RPMI8226 (cell line): ENCODE measurements around the gene ATP8A1.
"Not testable (repeated sequence)": the region's sequence is repeated elsewhere in the genome, so short reads cannot be mapped to it uniquely, and the experiment has no call there.

Source experiments
- DNase-seq: peaks from one replicate; pipeline ENCODE4 v3.0.0-alpha.2; 2015

Gene ATP8A1

DNA sequence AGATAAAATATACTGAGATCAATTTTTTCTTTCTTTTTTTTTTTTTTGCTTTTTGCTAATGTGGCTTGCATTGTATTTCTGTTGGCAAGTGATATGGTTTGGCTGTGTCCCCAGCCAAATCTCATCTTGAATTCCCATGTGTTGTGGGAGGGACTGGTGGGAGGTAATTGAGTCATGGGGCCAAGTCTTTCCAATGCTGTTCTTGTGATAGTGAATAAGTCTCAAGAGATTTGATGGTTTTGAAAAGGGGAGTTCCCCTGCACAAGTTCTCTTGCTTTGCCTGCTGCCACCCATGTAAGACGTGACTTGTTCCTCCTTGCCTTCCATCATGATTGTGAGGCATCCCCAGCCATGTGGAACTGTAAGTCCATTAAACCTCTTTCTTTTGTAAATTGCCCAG lies 195.7 kb downstream of the ATP8A1 start:
- not testable (repeated sequence) for DNase-seq

DNA sequence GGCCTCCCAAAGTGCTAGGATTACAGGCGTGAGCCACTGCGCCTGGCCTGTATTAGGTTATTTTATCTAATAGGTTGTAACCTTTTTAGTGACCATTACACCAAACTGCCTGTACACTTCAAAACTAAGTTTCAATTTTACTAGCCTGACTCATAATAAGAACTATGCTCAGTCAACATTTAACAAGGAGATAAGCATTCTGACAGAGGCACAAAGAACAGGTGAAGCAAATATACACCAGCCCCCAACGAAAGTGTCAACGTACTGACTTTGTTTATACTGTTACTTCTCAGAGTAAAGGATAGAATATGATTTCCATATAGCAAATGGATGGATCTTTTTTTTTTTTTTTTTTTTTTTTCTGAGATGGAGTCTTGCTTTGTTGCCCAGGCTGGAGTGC lies 196.9 kb downstream of the ATP8A1 start:
- no peak for DNase-seq

GRCh38 chr4:42458657-42459056 lies 198.2 kb downstream of the ATP8A1 start:
- DNase-seq: no peak

DNA sequence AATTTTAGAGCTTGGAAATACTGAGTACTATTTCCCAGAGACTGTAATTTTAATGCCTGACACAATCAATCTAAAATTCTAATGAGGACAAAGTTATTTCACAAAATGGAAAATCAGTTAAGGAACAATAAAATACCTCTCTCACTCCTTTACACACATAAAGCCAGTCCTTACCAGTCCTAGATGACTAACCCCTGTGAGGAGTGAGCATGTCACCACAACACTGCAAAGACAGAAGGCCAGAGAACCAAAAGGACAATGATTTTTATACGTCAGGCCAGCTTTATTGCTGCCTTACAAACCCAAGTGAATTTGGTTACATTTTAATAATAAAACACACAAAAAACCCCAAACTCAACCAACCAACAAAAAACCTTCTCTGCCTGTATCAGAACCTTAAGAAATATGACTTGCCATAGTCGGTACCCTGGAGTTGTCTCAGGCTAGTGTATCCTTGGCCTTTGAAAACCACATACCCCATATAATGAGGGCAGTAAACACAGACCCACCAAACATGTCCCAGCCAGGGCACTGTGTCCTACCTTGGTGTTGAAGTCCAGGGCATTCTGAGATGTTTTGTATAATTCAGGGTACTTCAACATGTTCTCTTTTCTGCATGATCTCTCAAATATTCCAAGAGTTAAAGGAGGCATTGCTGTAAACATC lies 202.0 kb downstream of the ATP8A1 start:
- no peak for DNase-seq

DNA sequence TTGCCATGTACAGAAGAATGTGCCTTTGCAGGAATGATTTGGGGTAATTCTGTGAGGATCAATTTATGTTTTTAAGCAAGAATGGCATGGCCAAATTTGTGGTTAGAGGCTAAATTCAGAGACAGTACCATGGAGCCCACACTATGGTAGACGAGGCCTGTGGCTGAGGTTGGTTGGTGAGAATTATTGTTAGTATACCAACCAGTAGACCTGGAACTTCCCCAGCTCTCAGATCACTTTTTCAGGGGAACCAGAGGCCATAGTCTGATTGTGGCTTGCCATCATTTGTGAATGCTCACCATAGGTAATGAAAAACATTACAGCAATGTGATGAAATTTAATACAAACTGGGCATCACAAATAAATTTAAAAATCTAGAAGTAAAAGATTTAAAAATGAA lies 203.3 kb downstream of the ATP8A1 start:
- no peak for DNase-seq

- DNase-seq: no peak
Observed at GRCh38 chr4:42452823-42453222, 204.1 kb downstream of the ATP8A1 start.

- DNase-seq: no peak
Observed at GRCh38 chr4:42446823-42447222, 210.1 kb downstream of the ATP8A1 start.

- DNase-seq: no peak
Observed at GRCh38 chr4:42445038-42445437, 211.9 kb downstream of the ATP8A1 start.

GRCh38 chr4:42442601-42443000 lies 214.3 kb downstream of the ATP8A1 start:
- DNase-seq: no peak

DNA sequence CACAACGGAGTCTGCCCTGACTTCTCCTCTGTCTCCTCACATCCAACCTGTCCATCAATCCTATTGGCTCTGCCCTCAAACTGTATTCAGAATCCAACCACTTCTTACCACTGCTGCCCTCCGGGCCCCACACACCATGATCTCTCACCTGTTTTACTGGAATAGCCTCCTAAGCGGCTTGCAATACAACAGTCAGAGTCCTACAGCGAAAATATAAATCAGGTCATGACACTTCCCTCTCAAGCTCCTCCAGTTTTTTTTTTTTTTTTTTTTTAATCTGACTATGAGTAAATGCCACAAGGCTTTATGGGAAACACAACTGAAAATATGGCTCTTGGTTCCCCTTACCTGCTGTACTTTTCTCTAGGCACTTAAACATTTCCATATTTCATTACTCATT lies 216.8 kb downstream of the ATP8A1 start:
- DNase-seq: no peak

DNA sequence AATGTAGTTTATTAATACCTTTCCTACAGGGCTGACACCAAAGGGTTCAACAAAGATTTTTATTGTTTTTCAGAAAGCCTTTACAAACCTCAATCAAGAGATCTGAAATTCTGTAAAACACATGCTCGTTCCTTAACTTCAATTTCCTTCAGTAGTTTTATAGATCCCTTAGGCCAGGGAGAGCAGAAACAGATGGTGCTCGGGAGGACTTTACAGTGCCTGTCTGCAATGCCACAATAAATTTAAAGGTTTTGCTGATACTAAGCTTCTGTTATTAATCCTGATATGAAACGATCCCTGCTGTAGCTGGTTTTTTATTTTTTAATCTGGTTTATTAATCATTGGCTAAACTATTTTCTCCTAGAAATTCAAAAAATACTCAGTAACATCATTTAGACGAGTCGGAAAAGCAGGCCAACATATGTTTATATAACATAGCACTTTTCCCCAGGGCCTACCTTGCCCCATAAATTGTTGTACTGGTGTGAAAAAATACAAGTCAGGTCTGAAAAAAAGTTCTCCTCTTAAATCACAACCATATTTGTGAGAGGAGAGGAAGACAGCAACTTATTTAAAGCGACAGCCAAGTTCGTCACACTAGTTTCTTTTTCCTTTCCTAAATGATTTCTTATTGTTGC lies 219.9 kb downstream of the ATP8A1 start:
- no peak for DNase-seq

GRCh38 chr4:42428036-42428435 lies 228.9 kb downstream of the ATP8A1 start:
- DNase-seq: no peak

DNA sequence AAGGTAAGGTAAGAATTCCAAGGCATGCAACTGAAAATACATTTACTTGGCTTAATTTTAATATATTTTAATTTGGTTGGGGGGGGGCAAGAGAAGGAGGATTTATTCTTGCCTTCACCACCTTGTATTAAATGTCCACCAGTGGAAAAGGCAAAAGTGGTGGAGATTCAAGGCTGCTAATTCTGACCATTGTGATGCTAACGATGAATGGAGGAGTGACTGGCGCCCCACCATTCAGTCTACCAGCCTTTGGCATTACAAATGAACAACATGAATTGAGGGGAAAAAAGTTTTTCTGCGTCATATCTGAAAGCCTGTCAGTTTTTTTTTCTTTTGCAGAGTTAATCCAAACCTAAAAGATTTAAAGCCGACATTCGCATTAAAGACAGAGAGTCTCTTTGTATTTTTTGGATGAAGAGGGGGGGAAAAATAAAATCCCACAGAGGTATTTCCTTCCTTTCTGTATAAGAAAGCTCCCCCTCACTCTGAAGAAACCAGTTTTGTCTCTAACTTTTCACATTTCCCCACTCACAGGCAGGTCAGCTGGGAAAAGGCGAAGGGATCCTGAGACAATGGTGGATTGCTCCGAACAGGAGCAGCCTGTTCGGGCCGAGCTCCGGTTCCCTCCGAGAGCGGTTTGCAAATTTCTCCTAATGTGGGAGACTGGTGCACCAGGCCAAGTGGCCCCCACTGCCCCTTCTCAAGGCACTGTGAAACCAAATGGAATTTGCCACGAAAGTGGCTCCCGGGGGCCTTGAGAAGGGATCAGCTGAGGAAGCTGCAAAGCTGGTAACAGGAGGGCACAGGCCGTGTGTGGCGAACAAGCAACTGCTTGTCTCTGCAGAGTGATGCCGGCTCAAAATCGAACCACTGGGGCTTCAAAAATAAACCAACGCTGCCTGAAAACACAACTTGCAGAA lies 231.5 kb downstream of the ATP8A1 start:
- DNase-seq: no peak

GRCh38 chr4:42420140-42420539 lies 236.8 kb downstream of the ATP8A1 start:
- no peak for DNase-seq

GRCh38 chr4:42417550-42417949 lies 239.4 kb downstream of the ATP8A1 start:
- no peak for DNase-seq

DNA sequence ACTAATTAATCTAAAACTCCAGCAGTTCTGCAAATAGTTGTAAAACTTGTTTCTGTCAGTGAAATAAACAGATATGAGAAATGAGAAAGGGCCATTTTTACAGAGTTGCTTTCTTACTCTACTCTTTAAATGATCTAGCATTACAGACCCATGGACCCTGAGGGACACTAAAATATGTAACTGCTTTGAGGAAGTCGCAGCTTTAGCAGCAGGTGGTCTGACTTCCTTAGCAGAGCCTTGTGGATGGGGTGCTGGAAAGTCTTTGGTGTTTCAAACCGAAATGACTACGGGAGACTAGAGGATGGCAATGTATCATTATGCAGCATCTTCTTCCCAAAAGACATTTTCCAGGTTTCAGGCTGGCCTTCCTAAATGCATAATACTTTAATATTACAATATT lies 240.9 kb downstream of the ATP8A1 start:
- DNase-seq: no peak

GRCh38 chr4:42415281-42415680 lies 241.6 kb downstream of the ATP8A1 start:
- DNase-seq: no peak

DNA sequence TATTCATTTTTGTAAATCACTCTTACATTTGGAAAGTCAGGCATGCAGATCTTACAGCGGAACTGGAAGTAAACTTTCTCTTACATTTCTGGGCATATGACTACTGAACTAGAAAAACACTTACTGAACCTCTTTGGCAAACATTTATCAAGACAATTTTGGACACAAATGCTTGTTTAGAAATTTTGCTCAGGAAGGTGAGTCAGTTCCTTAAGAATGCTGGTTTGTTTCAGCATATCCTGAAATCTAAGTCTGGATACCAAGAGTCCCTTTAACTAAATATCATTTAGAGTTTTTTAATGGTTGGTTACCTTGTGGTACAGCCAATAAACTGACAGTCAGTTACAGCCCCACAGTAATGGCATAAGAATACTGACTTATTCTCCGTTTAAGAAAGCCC lies 244.7 kb downstream of the ATP8A1 start:
- DNase-seq: no peak

DNA sequence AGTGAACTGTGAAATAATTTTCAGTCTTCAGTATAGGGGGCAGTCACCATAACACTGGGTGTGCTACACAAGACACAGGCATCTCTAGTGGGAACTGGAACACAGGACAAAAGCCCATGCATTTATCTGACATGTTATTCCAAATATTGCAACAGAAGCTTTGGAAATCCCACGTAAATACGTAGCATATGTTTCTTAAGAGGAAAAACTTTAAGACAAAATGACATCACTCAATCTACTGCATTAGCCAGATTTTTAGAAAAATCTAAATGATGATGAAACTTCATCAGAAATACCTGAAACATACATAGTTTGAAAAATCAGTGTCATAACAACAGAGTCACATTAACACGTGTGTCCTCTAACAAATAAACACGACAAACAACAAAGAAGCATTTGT lies 245.1 kb downstream of the ATP8A1 start:
- DNase-seq: no peak

- no peak for DNase-seq
Observed at GRCh38 chr4:42410446-42410845, 246.5 kb downstream of the ATP8A1 start.

- DNase-seq: no peak
Observed at GRCh38 chr4:42404001-42404400, 252.9 kb downstream of the ATP8A1 start.

GRCh38 chr4:42401171-42401570 lies 255.7 kb downstream of the ATP8A1 start:
- no peak for DNase-seq

DNA sequence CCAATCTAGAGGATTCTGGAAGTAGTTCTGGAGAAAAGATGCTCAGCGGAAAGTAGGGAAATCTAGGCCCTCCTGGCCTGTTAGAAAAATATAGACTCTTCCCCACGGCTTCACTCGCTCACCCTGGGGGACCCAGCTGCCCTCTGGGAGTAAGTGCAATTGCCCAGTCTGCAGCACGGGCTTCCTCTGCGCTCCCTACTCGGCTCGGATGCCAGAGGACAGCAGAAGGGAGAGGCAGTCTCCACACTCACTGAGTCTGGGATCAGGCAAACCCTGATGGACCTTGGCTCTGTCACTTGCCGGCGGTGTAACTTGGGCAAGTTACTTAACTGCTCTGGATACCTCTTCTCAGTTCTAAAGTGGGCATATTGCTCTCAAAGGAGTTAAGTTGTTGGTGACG lies 257.5 kb downstream of the ATP8A1 start:
- DNase-seq: no peak

DNA sequence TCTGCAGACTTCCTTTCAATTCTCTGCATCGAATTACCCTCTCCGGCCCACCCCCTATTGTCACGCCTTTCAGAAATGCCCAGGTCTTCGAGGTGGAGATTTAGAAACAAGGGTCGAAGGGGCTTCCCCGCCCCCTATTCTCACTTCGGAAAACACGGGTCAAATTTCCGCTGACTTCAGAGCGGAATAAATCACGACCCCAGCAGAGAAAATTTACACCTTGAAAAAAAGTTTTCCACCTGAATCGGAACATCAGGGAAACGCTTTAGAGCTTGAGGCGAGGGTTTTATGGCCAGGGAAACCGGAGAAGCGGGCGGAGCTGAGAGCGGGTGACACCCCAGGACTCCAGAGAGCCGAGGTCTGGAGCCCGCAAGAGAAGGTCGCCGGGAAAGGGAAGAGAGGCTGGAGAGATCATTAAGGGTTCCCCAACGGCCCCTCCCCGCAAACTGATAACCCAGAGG lies 258.0 kb downstream of the ATP8A1 start:
- no peak for DNase-seq
